Heart right ventricle (tissue), 16 donors: ENCODE data around the gene ZSCAN32. TPM values are rescaled to one million over a fixed set of nuclear protein-coding genes. Genes with fewer than 3 reads are reported as not detected.

Experiments used
- ATAC-seq, 8 donors: fragments of 200-7000 bp; cut with Tn5 transposase; one replicate each; pipeline ENCODE4 v1.9.1; 2020; ENCODE audit warnings: mild to moderate bottlenecking in 8 of 8, moderate library complexity in 8 of 8, moderate number of reproducible peaks in 1 of 8
- DNase-seq, 2 donors: peaks; one replicate each; pipeline ENCODE4 v3.0.0-alpha.2; 2020
- H3K27ac ChIP-seq, 10 donors: fragments of 200-600 bp; sonication (generic) in 2 of 10; one replicate each; pipeline versions ENCODE4 v1.5.0 to v1.8.0; 2020 to 2022; ENCODE audit warnings: mild to moderate bottlenecking in 3 of 10
- H3K27me3 ChIP-seq, 7 donors: fragments of 200-600 bp; one replicate each; pipeline ENCODE4 v1.8.0; 2021 to 2022; ENCODE audit warnings: mild to moderate bottlenecking in 2 of 7
- H3K36me3 ChIP-seq, 9 donors: fragments of 200-600 bp; sonication (generic) in 1 of 9; one replicate each; pipeline versions ENCODE4 v1.5.0 to v1.8.0; 2020 to 2022; ENCODE audit warnings: mild to moderate bottlenecking in 2 of 9
- H3K4me1 ChIP-seq, 9 donors: fragments of 200-600 bp; sonication (generic) in 1 of 9; one replicate each; pipeline versions ENCODE4 v1.5.0 to v1.8.0; 2020 to 2022; ENCODE audit warnings: mild to moderate bottlenecking in 4 of 9
- H3K4me3 ChIP-seq, 10 donors: fragments of 200-600 bp; sonication (generic) in 2 of 10; one replicate each; pipeline versions ENCODE4 v1.5.0 to v1.8.0; 2020 to 2022; ENCODE audit warnings: mild to moderate bottlenecking in 7 of 10, moderate library complexity in 2 of 10
- H3K9me3 ChIP-seq, 11 donors: fragments of 200-600 bp in 10 of 11; sonication (generic) in 2 of 11; one replicate each; pipeline versions ENCODE4 v1.5.0 to v1.8.0; 2013 to 2022; ENCODE audit warnings: mild to moderate bottlenecking in 2 of 11, control low read depth in 1 of 11, moderate library complexity in 1 of 11
- CTCF ChIP-seq, 9 donors: fragments of 200-600 bp; sonication (generic) in 2 of 9; IDR thresholded peaks; one replicate each; pipeline versions ENCODE4 v1.5.0 to v1.8.0; 2021 to 2022; ENCODE audit warnings: antibody characterized with exemption in 9 of 9, mild to moderate bottlenecking in 5 of 9, moderate library complexity in 1 of 9
- whole genome bisulfite sequencing, 2 donors: extraction: QIAGEN DNeasy Blood & Tissue Kit; methylation state at CpG; one replicate each; pipeline ENCODE4 v1.1.7; 2013; ENCODE audit warnings: inconsistent platforms in 1 of 2; 5-methylcytosine and 5-hydroxymethylcytosine counted together
- intact Hi-C, 10 donors: fragments of 100-400 bp; cut with DNase I; formaldehyde crosslinking; loops; one replicate each; pipeline versions ENCODE4 v1.11.1 to v1.14.2; 2022
- polyA plus RNA-seq, 2 donors: library from polyadenylated mRNA; stranded (reverse); fragments of 200-250 nt; gene quantifications; one replicate each; pipeline ENCODE4 v1.2.3, GENCODE V29; 2013
- total RNA-seq, 10 donors: library from RNA; stranded (reverse); fragmentation: NEBNext Ultra II Directional in 3 of 10; extraction: Animal tissue kit (Norgen Biotek cat#: 25700) in 3 of 10; gene quantifications; one replicate each; pipeline versions ENCODE4 v1.2.1 to v1.2.4, GENCODE V29; 2021 to 2023
- donor health status: Arrhythmogenic right ventricular cardiomyopathy.
- donor health status: ischemic (EF 13 %, LVEDD 7.1; RV severe dilation, severe dysfunction).
- donor health status: healthy with polysubstance abuse.
- donor health status: DM: no; HTN: yes; CAD: no.
- donor health status: DM: no; HTN: no; CAD: no.
- donor health status: ischemic (EF 25% LVEDD 6.9; RV normal size, moderate dysfunction).
- donor health status: ischemic (EF 25% LVEDD 5.7; RV mildly dilated, moderate dysfunction).
- donor health status: healthy.
- donor health status: DM: yes; HTN: yes; CAD: no.
- donor health status: Ischemic cardiomyopathy.
- donor health status: ischemic (EF 35%, LVEDD 5.7; RV mildly dilated, moderate dysfunction).
- donor health status: nonischemic (EF 11% LVEDD 7.7; RV severe dilation, severe dysfunction).
- donor health status: DM: yes; HTN: yes; CAD: no.
- donor health status: PGD.
- donor health status: ischemic (EF 29% LVEDD 5.4; RV normal size, mild dysfunction).
- donor health status: nonischemic (EF 23%, LVEDD 6.1; RV moderate dilation, normal function).

ZSCAN32 gene
- total and polyA plus RNA-seq, 12 donors, result 5.0 to 9.0 (median 6.8) TPM

- Histone ChIP-seq H3K27me3 (no peaks in the 10 kb centered on the region), H3K4me1 (peaks cover 0 to 12% (median 0%) of the 10 kb centered on the region in 9 donors), H3K27ac (peak overlapping the region in 8 of 10 donors; percentile 25 to 65 (median 52)), H3K36me3 (no peaks in the 10 kb centered on the region), H3K4me3 (no peak overlapping the region), H3K9me3 (peaks cover 0 to 9% (median 0%) of the 10 kb centered on the region in 11 donors)
- DNase-seq, result peak in 1 of 2 donors; percentile 9
- TF ChIP-seq CTCF (IDR thresholded peaks at IDR 0.05), result no peak
- peak in 6 of 8 donors; percentile 48 to 92 (median 66) for ATAC-seq
- 21 to 34% methylated on average over 4 of the region's 4 CpGs for WGBS, 2 donors
- intact Hi-C loops, result no loop called here
These were observed 52.1 kb downstream of the ZSCAN32 start for GRCh38 chr16:3348547-3349167.

GRCh38 chr16:3347586-3347985 lies 53.2 kb downstream of the ZSCAN32 start:
- no peak overlapping the region for H3K27ac ChIP-seq
- TF ChIP-seq CTCF (IDR thresholded peaks at IDR 0.05), result no peak
- DNase-seq (no peak), ATAC-seq (no peak)
- no peaks in the 10 kb centered on the region for H3K27me3 ChIP-seq
- H3K36me3 ChIP-seq, result no peaks in the 10 kb centered on the region
- H3K4me3 ChIP-seq, result no peak overlapping the region
- intact Hi-C loops, result no loop called here
- H3K4me1 ChIP-seq, result peaks cover 0 to 12% (median 0%) of the 10 kb centered on the region in 9 donors
- peaks cover 0 to 7% (median 0%) of the 10 kb centered on the region in 11 donors for H3K9me3 ChIP-seq
- WGBS, 2 donors, result 72 to 82% methylated on average over 10 of the region's 10 CpGs

GRCh38 chr16:3346041-3346440 lies 54.8 kb downstream of the ZSCAN32 start:
- Histone ChIP-seq H3K4me3 (no peak overlapping the region), H3K9me3 (no peaks in the 10 kb centered on the region), H3K27me3 (no peaks in the 10 kb centered on the region), H3K4me1 (peaks cover 0 to 12% (median 0%) of the 10 kb centered on the region in 9 donors), H3K36me3 (no peaks in the 10 kb centered on the region), H3K27ac (no peak overlapping the region)
- TF ChIP-seq CTCF (IDR thresholded peaks at IDR 0.05), result no peak
- no peak for ATAC-seq
- DNase-seq, result no peak
- WGBS, 2 donors, result 63 to 72% methylated on average over 2 of the region's 2 CpGs
- intact Hi-C loops, result no loop called here

Other genes with a start within 250 kb of the ZSCAN32 start
- gene OR1F1, start 212.8 kb downstream of the ZSCAN32 start, total RNA-seq, result not detected
- not detected for gene OR1F1, start 212.8 kb downstream of the ZSCAN32 start, polyA plus RNA-seq
- gene ZNF200, start 165.8 kb downstream of the ZSCAN32 start, total RNA-seq, result 1 to 10 TPM; 4.6 to 8.9 (median 6.1) TPM
- gene ZNF200, start 165.8 kb downstream of the ZSCAN32 start, polyA plus RNA-seq, result 1 to 10 TPM; 2.9 to 5.4 TPM
- gene MEFV, start 144.4 kb downstream of the ZSCAN32 start, total RNA-seq, result 1 to 10 TPM in 2 of 10 donors, under 1 TPM in 8; 0.11 to 3.1 (median 0.53) TPM
- under 1 TPM; 0.19 to 0.37 TPM for gene MEFV, start 144.4 kb downstream of the ZSCAN32 start, polyA plus RNA-seq
- 10 to 100 TPM in 3 of 10 donors, 1 to 10 TPM in 7; 7.2 to 13.2 (median 9.2) TPM for gene ZNF263, start 117.5 kb downstream of the ZSCAN32 start, total RNA-seq
- gene ZNF263, start 117.5 kb downstream of the ZSCAN32 start, polyA plus RNA-seq, result 10 to 100 TPM in 1 of 2 donors, 1 to 10 TPM in 1; 8.9 to 10.8 TPM
- 10 to 100 TPM in 1 of 10 donors, 1 to 10 TPM in 9; 6.5 to 11.2 (median 8.7) TPM for gene TIGD7, start 95.6 kb downstream of the ZSCAN32 start, total RNA-seq
- 1 to 10 TPM; 4.7 to 6.7 TPM for gene TIGD7, start 95.6 kb downstream of the ZSCAN32 start, polyA plus RNA-seq
- 10 to 100 TPM; 15.2 to 25.5 (median 21.6) TPM for gene ZNF75A, start 95.5 kb downstream of the ZSCAN32 start, total RNA-seq
- 10 to 100 TPM in 1 of 2 donors, 1 to 10 TPM in 1; 9.1 to 33.9 TPM for gene ZNF75A, start 95.5 kb downstream of the ZSCAN32 start, polyA plus RNA-seq
- under 1 TPM in 2 of 10 donors, not detected in 8; 0.15 to 0.22 TPM for gene OR2C1, start 45.1 kb downstream of the ZSCAN32 start, total RNA-seq
- gene OR2C1, start 45.1 kb downstream of the ZSCAN32 start, polyA plus RNA-seq, result under 1 TPM in 1 of 2 donors, not detected in 1; 0.01 TPM
- gene ZNF174, start 211 bp upstream of the ZSCAN32 start, total RNA-seq, result 10 to 100 TPM in 4 of 10 donors, 1 to 10 TPM in 6; 7.0 to 14.4 (median 9.9) TPM
- 1 to 10 TPM; 6.5 to 6.7 TPM for gene ZNF174, start 211 bp upstream of the ZSCAN32 start, polyA plus RNA-seq
- gene ZNF597, start 42.5 kb upstream of the ZSCAN32 start, total RNA-seq, result 1 to 10 TPM; 1.1 to 2.4 (median 1.8) TPM
- gene ZNF597, start 42.5 kb upstream of the ZSCAN32 start, polyA plus RNA-seq, result under 1 TPM; 0.73 to 0.86 TPM
- 10 to 100 TPM; 32.1 to 57.5 (median 37.7) TPM for gene NAA60, start 42.7 kb upstream of the ZSCAN32 start, total RNA-seq
- 10 to 100 TPM; 33.5 to 41.6 TPM for gene NAA60, start 42.7 kb upstream of the ZSCAN32 start, polyA plus RNA-seq
- not detected for gene C16orf90, start 94.5 kb upstream of the ZSCAN32 start, total RNA-seq
- not detected for gene C16orf90, start 94.5 kb upstream of the ZSCAN32 start, polyA plus RNA-seq
- gene CLUAP1, start 100.0 kb upstream of the ZSCAN32 start, total RNA-seq, result 10 to 100 TPM; 12.4 to 28.2 (median 17.4) TPM
- 10 to 100 TPM in 1 of 2 donors, 1 to 10 TPM in 1; 5.0 to 14.3 TPM for gene CLUAP1, start 100.0 kb upstream of the ZSCAN32 start, polyA plus RNA-seq
- gene NLRC3, start 176.4 kb upstream of the ZSCAN32 start, total RNA-seq, result 1 to 10 TPM in 6 of 10 donors, under 1 TPM in 4; 0.42 to 2.5 (median 1.1) TPM
- under 1 TPM; 0.26 to 0.88 TPM for gene NLRC3, start 176.4 kb upstream of the ZSCAN32 start, polyA plus RNA-seq
- gene SLX4, start 210.6 kb upstream of the ZSCAN32 start, total RNA-seq, result 1 to 10 TPM; 2.4 to 3.6 (median 2.9) TPM
- 1 to 10 TPM; 1.1 to 4.4 TPM for gene SLX4, start 210.6 kb upstream of the ZSCAN32 start, polyA plus RNA-seq